Spinal cord (tissue), 10 donors: ENCODE results near the gene CYB5D1. TPM values are rescaled to one million over a fixed set of nuclear protein-coding genes. Genes with fewer than 3 reads are reported as not detected.
"Not testable (repeated sequence)": the region's sequence is repeated elsewhere in the genome, so short reads cannot be mapped to it uniquely, and the experiment has no call there.

Experiments
- DNase-seq, 6 donors: peaks; one replicate each; pipeline versions ENCODE4 v3.0.0 to v3.0.0-alpha.2; 2013 to 2015; ENCODE audit warnings: low spot score in 6 of 6, low read depth in 4 of 6
- H3K27ac ChIP-seq: one replicate; pipeline ENCODE4 v1.5.1; 2013; ENCODE audit warnings: low read depth, low read length, control low read depth
- H3K27me3 ChIP-seq: one replicate; pipeline ENCODE4 v1.6.1; 2013; ENCODE audit warnings: low read length; ENCODE audit not compliant: control insufficient read depth, insufficient read depth
- H3K36me3 ChIP-seq: one replicate; pipeline ENCODE4 v1.6.1; 2013; ENCODE audit warnings: low read length; ENCODE audit not compliant: control insufficient read depth, insufficient read depth
- H3K4me1 ChIP-seq: one replicate; pipeline ENCODE4 v1.6.1; 2013; ENCODE audit warnings: low read length; ENCODE audit not compliant: control insufficient read depth, insufficient read depth
- H3K4me3 ChIP-seq: one replicate; pipeline ENCODE4 v1.5.1; 2013; ENCODE audit warnings: low read depth, low read length, control low read depth
- H3K9me3 ChIP-seq: one replicate; pipeline ENCODE4 v1.6.1; 2013; ENCODE audit warnings: low read length; ENCODE audit not compliant: control insufficient read depth, insufficient read depth
- WGBS: methylation state at CpG from one replicate; pipeline ENCODE4 v1.1.5; 2013; ENCODE audit warnings: missing lambda C conversion rate; ENCODE audit not compliant: insufficient coverage; 5-methylcytosine and 5-hydroxymethylcytosine counted together
- polyA plus RNA-seq, 2 donors: library from polyadenylated mRNA; unstranded; fragments of 120-200 nt; gene quantifications; one replicate each; pipeline ENCODE4 v1.2.1, GENCODE V29; 2013; ENCODE audit not compliant: insufficient read length in 2 of 2
- total RNA-seq, 2 donors: library from RNA; depleted of rRNA in 1 of 2; stranded (reverse); fragments of 120-200 nt in 1 of 2; fragments of >200 nt in 1 of 2; gene quantifications; one replicate each; pipeline versions ENCODE4 v1.2.3 to v1.2.4, GENCODE V29; 2013 to 2014
- donor health status: healthy.

The CYB5D1 gene
- total and polyA plus RNA-seq, 4 donors, result 8.2 to 21.9 (median 20.6) TPM

DNA sequence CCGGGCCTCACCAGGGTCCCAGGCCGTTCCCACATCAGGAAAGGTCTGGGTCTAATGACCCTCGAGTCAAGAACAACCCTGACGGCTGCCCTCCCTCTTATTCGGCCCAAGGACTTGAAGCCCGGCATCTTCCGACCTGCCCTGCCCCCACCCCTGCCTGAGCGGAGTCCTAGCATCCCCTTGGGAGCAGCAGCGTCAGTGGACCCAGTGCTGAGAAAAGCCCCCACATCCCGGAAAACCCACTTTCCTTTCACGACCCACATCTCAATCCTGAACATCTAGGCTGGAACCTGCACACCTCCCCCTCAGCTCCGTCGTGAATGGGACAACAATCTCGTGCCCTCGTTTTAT, 2.2 kb upstream of the CYB5D1 start:
- peak in 2 of 6 donors; percentile 21 to 43 for DNase-seq

DNA sequence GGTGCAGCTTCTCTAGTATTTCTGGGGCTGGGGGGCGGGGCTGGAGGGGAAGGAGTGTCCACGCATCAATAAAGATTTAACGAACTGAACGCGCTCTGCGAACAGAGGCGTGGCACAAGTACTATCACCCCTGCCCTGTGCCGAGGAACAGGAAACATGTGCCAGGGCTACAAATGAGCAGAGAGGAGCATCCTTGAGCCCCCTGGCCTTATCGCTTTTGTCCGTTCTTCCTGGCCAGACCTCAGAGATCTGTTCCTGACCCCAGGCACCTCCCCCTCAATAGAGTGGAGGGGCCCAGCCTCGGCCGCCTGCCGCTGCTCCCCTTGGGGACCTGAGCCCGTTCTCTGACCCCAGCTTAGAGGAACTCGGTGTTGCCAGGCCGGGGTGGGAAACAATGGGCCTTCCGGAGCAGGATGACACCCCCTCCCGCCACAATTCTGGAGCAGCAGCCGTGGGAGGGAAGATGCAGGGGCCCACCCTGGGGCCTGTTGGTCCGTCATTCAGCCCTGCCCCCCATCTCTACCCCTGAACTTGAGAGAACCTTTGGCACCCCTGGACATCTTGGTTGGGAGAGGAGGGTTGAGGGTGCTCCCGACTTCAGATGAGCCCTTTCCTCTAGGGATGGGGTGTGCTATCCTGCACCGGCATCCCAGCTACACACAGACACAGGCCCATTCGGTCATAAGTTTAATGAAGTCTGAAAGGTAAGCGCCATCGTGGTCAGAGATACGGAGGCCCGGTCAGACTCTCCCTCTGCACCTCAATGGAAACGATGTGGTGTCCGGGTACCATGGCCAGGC, 1.6 kb upstream of the CYB5D1 start:
- H3K9me3 ChIP-seq, result no peaks in the 10 kb centered on the region
- peaks cover 69% of the 10 kb centered on the region for H3K36me3 ChIP-seq
- H3K4me1 ChIP-seq, result peaks cover 58% of the 10 kb centered on the region
- H3K27me3 ChIP-seq, result no peaks in the 10 kb centered on the region
- peak in 2 of 6 donors; percentile 27 to 49 for DNase-seq
- WGBS, result 15% methylated on average over 23 of the region's 29 CpGs
- H3K4me3 ChIP-seq, result peak overlapping the region; percentile 92
- H3K27ac ChIP-seq, result peak overlapping the region; percentile 100

More for the DNA sequence above, 2.2 kb upstream of the CYB5D1 start:
- WGBS, result 19% methylated on average over 10 of the region's 15 CpGs
- H3K36me3 ChIP-seq, result peaks cover 71% of the 10 kb centered on the region
- peak overlapping the region; percentile 100 for H3K27ac ChIP-seq
- peak overlapping the region; percentile 92 for H3K4me3 ChIP-seq
- no peaks in the 10 kb centered on the region for H3K27me3 ChIP-seq
- peaks cover 60% of the 10 kb centered on the region for H3K4me1 ChIP-seq
- no peaks in the 10 kb centered on the region for H3K9me3 ChIP-seq

DNA sequence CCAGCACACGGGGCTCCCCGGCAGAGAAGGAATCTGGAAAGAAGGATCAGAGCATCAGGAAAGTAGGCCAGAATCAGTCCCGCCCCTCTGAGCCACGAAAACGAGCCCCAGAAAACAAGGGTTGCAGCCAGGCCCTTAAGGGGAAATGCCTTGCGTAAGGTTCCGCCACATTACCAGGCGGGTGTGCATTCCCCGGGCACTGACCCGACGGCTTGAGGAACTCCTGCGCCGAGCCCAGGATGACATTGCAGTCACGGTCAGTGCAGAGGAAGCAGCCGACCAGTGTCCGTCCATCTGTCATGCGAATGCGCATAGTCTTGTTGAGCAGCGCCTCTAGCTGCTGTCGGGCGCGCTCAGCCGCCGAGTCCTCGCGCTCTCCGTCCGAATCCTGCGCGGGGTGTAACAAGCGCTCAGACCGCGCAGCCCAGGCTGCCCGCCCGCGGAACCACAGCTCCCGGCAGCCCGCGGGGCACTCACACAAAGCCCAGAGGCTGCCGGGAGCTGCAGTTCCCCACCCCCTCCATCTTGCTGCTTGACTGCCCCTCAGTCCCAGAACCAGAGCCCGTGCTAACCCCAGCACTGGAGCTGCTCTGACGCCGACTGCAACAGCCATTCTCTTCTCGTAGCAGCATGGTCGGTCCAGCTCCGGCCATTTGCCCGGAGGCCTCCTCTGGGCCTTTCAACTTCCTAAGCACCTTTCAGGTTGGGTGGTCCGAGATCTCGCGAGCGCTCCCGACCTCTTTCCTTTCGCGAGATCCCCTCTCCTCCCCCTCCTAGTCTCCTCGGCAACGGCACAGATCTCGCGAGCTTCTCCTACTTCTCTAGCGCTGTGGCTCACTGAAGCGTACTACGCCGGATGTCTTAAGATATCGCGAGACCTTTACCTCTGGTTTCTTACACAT, 741 bp upstream of the CYB5D1 start, which contains the start of gene NAA38:
TSS of gene NAA38 (minus strand) at position 749 of the 902 bp plus-strand sequence. CDS start at position 653, 96 bp downstream.
- Histone ChIP-seq H3K27me3 (no peaks in the 10 kb centered on the region), H3K4me3 (peak within 1 kb of the TSS; percentile 92), H3K4me1 (peaks cover 50% of the 10 kb centered on the region), H3K9me3 (no peaks in the 10 kb centered on the region), H3K36me3 (peaks cover 60% of the 10 kb centered on the region), H3K27ac (peak within 1 kb of the TSS; percentile 100)
- peak; percentile 99 to 100 (median 100) for DNase-seq
- WGBS, result under 1% methylated on average over 64 of the region's 64 CpGs

DNA sequence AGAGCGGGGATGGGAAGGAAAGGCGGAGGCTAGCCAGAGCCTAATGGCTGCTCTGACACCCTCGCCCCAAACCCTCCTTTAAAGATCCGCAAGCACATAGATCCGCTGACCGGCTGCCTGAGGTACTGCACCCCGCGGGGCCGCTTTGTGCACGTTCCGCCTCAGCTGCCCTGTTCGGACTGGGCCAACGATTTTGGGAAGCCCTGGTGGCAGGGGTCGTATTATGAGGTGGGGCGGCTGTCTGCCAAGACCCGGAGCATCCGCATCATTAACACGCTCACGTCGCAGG, 663 bp downstream of the CYB5D1 start:
- peak overlapping the region; percentile 100 for H3K27ac ChIP-seq
- DNase-seq, result no peak
- WGBS, result 2% methylated on average over 16 of the region's 20 CpGs

DNA sequence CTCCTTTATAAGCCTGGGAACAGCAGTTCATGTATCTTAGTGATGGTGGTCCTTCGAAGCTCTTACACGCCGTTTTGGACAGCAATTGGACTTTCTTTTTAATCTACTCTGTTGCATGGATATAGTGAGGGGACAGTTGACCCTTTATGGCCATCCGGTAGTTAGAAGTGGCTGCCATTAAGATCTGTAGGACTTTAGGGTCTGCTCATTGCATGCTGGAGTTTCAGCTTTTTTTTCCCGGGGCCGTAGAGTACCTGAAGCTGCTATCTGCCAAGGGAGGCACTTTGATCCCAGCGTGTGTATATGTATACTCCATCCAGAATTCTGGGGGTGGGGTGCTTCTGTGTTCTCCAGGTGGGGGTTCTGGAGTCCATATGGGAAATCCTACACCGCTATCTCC, 1.2 kb downstream of the CYB5D1 start:
- 69% methylated on average over 4 of the region's 8 CpGs for WGBS
- peaks cover 42% of the 10 kb centered on the region for H3K4me1 ChIP-seq
- peak overlapping the region; percentile 100 for H3K27ac ChIP-seq
- H3K4me3 ChIP-seq, result peak overlapping the region; percentile 92
- H3K27me3 ChIP-seq, result no peaks in the 10 kb centered on the region
- no peak for DNase-seq
- H3K9me3 ChIP-seq, result no peaks in the 10 kb centered on the region
- peaks cover 43% of the 10 kb centered on the region for H3K36me3 ChIP-seq

More for the DNA sequence above, 663 bp downstream of the CYB5D1 start:
- peaks cover 44% of the 10 kb centered on the region for H3K4me1 ChIP-seq
- peaks cover 49% of the 10 kb centered on the region for H3K36me3 ChIP-seq
- no peaks in the 10 kb centered on the region for H3K9me3 ChIP-seq
- no peaks in the 10 kb centered on the region for H3K27me3 ChIP-seq
- H3K4me3 ChIP-seq, result peak overlapping the region; percentile 92

DNA sequence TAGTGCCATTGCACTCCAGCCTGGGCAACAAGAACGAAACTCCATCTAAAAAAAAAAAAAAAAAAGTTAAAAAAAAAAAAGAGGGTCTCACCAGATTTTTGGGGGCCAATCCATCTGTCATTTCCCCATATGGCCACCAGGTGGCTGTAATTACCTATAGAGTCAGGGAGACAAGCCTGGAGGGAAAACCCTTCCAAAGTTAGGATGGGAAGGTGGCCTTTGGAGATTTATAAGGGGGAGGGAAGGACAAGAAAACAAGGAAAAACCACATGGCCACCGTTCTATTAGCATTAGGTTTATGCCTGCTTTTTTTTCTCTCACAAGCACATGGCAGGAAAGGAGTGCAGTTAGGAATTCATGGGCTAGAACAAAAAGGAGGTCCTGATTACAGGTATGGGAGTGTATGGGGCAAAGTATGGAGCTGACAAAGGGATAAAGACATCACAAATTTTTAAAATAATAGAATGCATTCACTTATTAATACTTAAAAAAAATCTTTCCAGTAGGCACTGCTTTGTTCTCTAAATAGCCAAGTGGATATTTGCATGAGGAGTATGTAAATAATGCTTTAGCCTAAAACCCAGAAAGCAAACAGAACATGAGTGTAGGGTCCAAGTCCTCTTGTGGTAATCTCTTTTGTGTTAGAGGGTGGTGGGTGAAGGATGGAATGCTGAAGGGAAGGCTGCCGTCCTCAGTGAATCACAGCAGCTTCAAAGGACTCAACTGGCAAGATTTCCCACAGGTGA, 5.1 kb downstream of the CYB5D1 start:
- peaks cover 27% of the 10 kb centered on the region for H3K36me3 ChIP-seq
- H3K27me3 ChIP-seq, result no peaks in the 10 kb centered on the region
- no peak overlapping the region for H3K27ac ChIP-seq
- WGBS, result no CpG with 5 or more reads among the region's 3 CpGs
- no peaks in the 10 kb centered on the region for H3K9me3 ChIP-seq
- H3K4me1 ChIP-seq, result peaks cover 17% of the 10 kb centered on the region
- DNase-seq, result peak in 3 of 6 donors; percentile 38 to 89 (median 89)
- H3K4me3 ChIP-seq, result no peak overlapping the region

DNA sequence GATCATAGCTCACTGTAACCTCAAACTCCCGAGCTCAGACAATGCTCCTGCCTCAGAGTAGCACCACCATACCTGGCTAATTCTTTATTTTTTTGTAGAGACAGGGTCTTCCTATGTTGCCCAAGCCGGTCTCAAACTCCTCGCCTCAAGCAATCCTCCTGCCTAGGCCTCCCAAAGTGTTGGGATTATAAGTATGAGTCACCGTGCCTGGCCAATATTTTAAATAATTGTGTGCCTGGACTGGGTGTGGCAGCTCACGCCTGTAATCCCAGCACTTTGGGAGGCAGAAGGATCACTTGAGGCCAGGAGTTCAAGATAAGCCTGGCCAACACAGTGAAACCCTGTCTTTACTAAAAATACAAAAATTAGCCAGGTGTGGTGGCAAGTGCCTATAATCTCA, 6.6 kb downstream of the CYB5D1 start:
- 100% methylated on average over 1 of the region's 5 CpGs for WGBS
- not testable (repeated sequence) for H3K4me1 ChIP-seq

DNA sequence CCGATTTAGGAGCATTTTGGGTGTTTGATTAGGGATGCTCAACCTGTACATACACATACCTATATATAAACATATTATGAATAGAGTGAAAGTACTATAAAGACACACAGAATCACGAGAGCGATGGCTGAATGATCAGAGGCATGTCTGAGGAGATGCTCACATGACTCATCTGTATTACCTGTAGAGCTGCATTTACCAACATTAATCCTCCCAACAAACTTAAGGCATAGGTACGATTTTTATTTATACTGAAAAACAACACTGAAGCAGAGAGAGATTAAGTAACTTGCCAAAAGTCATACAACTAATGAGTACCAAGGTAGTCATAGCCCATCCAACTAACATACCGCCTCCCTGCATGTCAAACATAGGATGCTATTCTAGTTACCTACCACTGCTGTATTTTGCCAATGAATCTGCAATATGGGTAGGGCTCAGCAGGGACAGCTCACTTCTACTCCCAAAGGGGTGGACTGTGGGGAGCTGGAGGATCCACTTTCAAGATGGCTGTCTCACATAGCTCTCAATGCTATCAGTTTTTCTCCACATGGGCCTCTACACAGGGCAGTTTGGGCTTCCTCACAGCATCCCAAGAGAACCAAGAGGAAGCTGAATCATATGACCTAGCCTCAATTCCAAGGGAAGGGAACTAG, 7.3 kb downstream of the CYB5D1 start:
- H3K9me3 ChIP-seq, result no peaks in the 10 kb centered on the region
- WGBS, result 100% methylated on average over 1 of the region's 5 CpGs
- DNase-seq, result no peak
- no peak overlapping the region for H3K4me3 ChIP-seq
- no peaks in the 10 kb centered on the region for H3K4me1 ChIP-seq
- no peak overlapping the region for H3K27ac ChIP-seq
- no peaks in the 10 kb centered on the region for H3K27me3 ChIP-seq
- H3K36me3 ChIP-seq, result peaks cover 19% of the 10 kb centered on the region

More for the DNA sequence above, 6.6 kb downstream of the CYB5D1 start:
- DNase-seq, H3K27me3 ChIP-seq, H3K9me3 ChIP-seq, H3K27ac ChIP-seq, H3K4me3 ChIP-seq: not testable (repeated sequence)
- H3K36me3 ChIP-seq, result peaks cover 20% of the 10 kb centered on the region

DNA sequence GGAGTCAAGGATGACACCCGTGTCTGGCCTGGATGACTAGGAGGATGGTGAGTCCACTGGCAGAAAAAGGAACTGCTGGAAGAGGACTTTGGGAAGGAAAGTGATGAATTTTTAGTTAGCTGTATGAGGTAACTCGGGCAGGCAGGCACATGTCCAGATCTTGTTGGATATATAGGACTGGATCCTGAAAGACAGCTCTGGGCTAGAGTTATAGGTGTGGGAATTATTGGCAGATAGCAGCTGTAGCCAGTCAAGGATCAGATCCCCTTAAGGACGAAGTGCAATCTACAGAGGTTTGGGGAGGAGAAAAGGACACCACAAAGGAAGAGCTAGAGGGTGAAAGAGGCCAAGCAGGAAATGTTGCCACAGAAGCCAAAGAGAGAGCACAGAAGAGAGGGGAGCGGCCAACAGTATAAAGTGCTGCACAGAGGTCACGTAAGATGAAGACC, 10.1 kb downstream of the CYB5D1 start:
- Histone ChIP-seq H3K4me3 (no peak overlapping the region), H3K4me1 (no peaks in the 10 kb centered on the region), H3K36me3 (peaks cover 24% of the 10 kb centered on the region), H3K27me3 (no peaks in the 10 kb centered on the region), H3K9me3 (no peaks in the 10 kb centered on the region), H3K27ac (no peak overlapping the region)
- WGBS, result 89% methylated on average over 5 of the region's 5 CpGs
- DNase-seq, result no peak
